Neural cell (in vitro differentiated cells): ENCODE data around the gene SLC66A2. TPM values are rescaled to one million over a fixed set of nuclear protein-coding genes. Genes with fewer than 3 reads are reported as not detected.

ENCODE experiments used
- H2AFZ ChIP-seq: fragments of 200-600, 300-800 bp; sonication (generic), shearing (Covaris generic); 2 replicates; pipeline ENCODE4 v1.6.0; 2014; ENCODE audit warnings: low read depth, mild to moderate bottlenecking, antibody characterized with exemption, low read length, moderate library complexity
- H3F3A ChIP-seq: fragments of 200-600 bp; shearing (Covaris generic); 2 replicates; pipeline ENCODE4 v1.6.1; 2016; ENCODE audit warnings: mild to moderate bottlenecking, moderate library complexity, mixed read lengths, antibody characterized with exemption, low read length; ENCODE audit not compliant: insufficient read depth, poor library complexity, severe bottlenecking
- H3K27ac ChIP-seq: fragments of 200-600, 300-800 bp; sonication (generic), shearing (Covaris generic); 2 replicates; pipeline ENCODE4 v1.5.1; 2014; ENCODE audit warnings: mild to moderate bottlenecking, low read length, moderate library complexity
- H3K27me3 ChIP-seq: fragments of 300-800, 200-600 bp; sonication (generic), shearing (Covaris generic); 2 replicates; pipeline ENCODE4 v1.6.0; 2014; ENCODE audit warnings: mild to moderate bottlenecking, low read depth, low read length, moderate library complexity; ENCODE audit not compliant: insufficient read depth
- H3K36me3 ChIP-seq: fragments of 300-800, 200-600 bp; sonication (generic), shearing (Covaris generic); 2 replicates; pipeline ENCODE4 v1.5.1; 2014; ENCODE audit warnings: mild to moderate bottlenecking, antibody characterized with exemption, low read length, moderate library complexity; ENCODE audit not compliant: insufficient read depth
- H3K4me2 ChIP-seq: fragments of 300-800, 200-600 bp; sonication (generic), shearing (Covaris generic); 2 replicates; pipeline ENCODE4 v1.6.0; 2014; ENCODE audit warnings: mild to moderate bottlenecking, low read length
- H3K4me3 ChIP-seq: fragments of 300-800, 200-600 bp; sonication (generic), shearing (Covaris generic); 2 replicates; pipeline ENCODE4 v1.5.1; 2014; ENCODE audit warnings: mild to moderate bottlenecking, low read length, moderate library complexity
- H3K79me2 ChIP-seq: fragments of 200-600 bp; shearing (Covaris generic); replicated peaks from 2 replicates; pipeline ENCODE4 v1.6.0; 2014; ENCODE audit warnings: mild to moderate bottlenecking, low read length, moderate library complexity; ENCODE audit not compliant: insufficient read depth
- H3K9ac ChIP-seq: fragments of 300-800, 200-600 bp; sonication (generic), shearing (Covaris generic); 2 replicates; pipeline ENCODE4 v1.6.1; 2016; ENCODE audit warnings: mild to moderate bottlenecking, low read length, mixed read lengths
- H3K9me2 ChIP-seq: fragments of 200-600 bp; shearing (Covaris generic); 2 replicates; pipeline ENCODE4 v1.6.1; 2016; ENCODE audit warnings: mild to moderate bottlenecking, low read length, mixed read lengths; ENCODE audit not compliant: insufficient read depth
- H3K9me3 ChIP-seq: fragments of 200-600, 300-800 bp; sonication (generic), shearing (Covaris generic); 2 replicates; pipeline ENCODE4 v1.6.1; 2016; ENCODE audit warnings: mild to moderate bottlenecking, mixed run types, low read length, moderate library complexity, mixed read lengths
- H4K20me1 ChIP-seq: fragments of 200-600 bp; shearing (Covaris generic); 2 replicates; pipeline ENCODE4 v1.6.1; 2016; ENCODE audit warnings: mild to moderate bottlenecking, mixed run types; ENCODE audit not compliant: insufficient read depth
- EP300 ChIP-seq: fragments of 450-650 bp; conservative IDR thresholded peaks from 2 replicates; pipeline ENCODE4 v1.6.1; 2014; ENCODE audit warnings: antibody characterized with exemption, mild to moderate bottlenecking, moderate library complexity; ENCODE audit not compliant: poor library complexity, severe bottlenecking
- EZH2 ChIP-seq: fragments of 200-600, 300-800 bp; shearing (Covaris generic), sonication (generic); IDR thresholded peaks from 2 replicates; pipeline ENCODE4 v1.6.1; 2014; ENCODE audit warnings: antibody characterized with exemption, low read length, borderline replicate concordance, mild to moderate bottlenecking; ENCODE audit not compliant: insufficient read depth, poor library complexity, severe bottlenecking
- MXI1 ChIP-seq: fragments of 450-650 bp; conservative IDR thresholded peaks from 2 replicates; pipeline ENCODE4 v1.6.1; 2014; ENCODE audit warnings: antibody characterized with exemption, mild to moderate bottlenecking; ENCODE audit not compliant: poor library complexity, severe bottlenecking
- POLR2AphosphoS5 ChIP-seq: IDR thresholded peaks from 2 replicates; pipeline ENCODE4 v1.6.1; 2012
- RAD21 ChIP-seq: fragments of 450-650 bp; conservative IDR thresholded peaks from 2 replicates; pipeline ENCODE4 v1.6.1; 2014; ENCODE audit warnings: antibody characterized with exemption, mild to moderate bottlenecking, moderate library complexity
- REST ChIP-seq: IDR thresholded peaks from 2 replicates; pipeline ENCODE4 v1.6.1; 2012; ENCODE audit warnings: borderline replicate concordance
- SMC3 ChIP-seq: fragments of 450-650 bp; conservative IDR thresholded peaks from 2 replicates; pipeline ENCODE4 v1.6.1; 2014; ENCODE audit warnings: antibody characterized with exemption, mild to moderate bottlenecking, moderate library complexity; ENCODE audit not compliant: poor library complexity
- TAF1 ChIP-seq: IDR thresholded peaks from 2 replicates; pipeline ENCODE4 v1.6.1; 2012; ENCODE audit warnings: low read depth
- polyA plus RNA-seq: library from polyadenylated mRNA; depleted of rRNA; stranded (reverse); fragments of >200 nt; gene quantifications from 2 replicates; pipeline ENCODE4 v1.2.3, GENCODE V29; 2014
- TF ChIP-seq, protein P1 (sequence below): fragments of 450-650 bp; IDR thresholded peaks from 2 replicates; pipeline ENCODE4 v1.5.1; 2014; ENCODE audit warnings: antibody characterized with exemption, mild to moderate bottlenecking, moderate library complexity; ENCODE audit not compliant: poor library complexity, severe bottlenecking

The SLC66A2 gene
- polyA plus RNA-seq, 1 donor from 2014 or later: 66.7 TPM

- Histone ChIP-seq H3K9ac (no peak overlapping the region), H4K20me1 (no peaks in the 10 kb centered on the region), H3K79me2 (no peaks in the 10 kb centered on the region), H3K4me3 (no peak overlapping the region), H2AFZ (no peak overlapping the region), H3K4me2 (no peak overlapping the region), H3K27ac (no peak overlapping the region), H3K9me2 (no peaks in the 10 kb centered on the region), H3K36me3 (peaks cover 6% of the 10 kb centered on the region), H3F3A (no peaks in the 10 kb centered on the region), H3K27me3 (no peaks in the 10 kb centered on the region), H3K9me3 (peaks cover 16% of the 10 kb centered on the region)
- TF ChIP-seq SMC3 (no peak), RAD21 (no peak), EP300 (no peak), POLR2AphosphoS5 (no peak), EZH2 (no peak), TAF1 (no peak), REST (no peak)
- TF ChIP-seq, protein P1, sequence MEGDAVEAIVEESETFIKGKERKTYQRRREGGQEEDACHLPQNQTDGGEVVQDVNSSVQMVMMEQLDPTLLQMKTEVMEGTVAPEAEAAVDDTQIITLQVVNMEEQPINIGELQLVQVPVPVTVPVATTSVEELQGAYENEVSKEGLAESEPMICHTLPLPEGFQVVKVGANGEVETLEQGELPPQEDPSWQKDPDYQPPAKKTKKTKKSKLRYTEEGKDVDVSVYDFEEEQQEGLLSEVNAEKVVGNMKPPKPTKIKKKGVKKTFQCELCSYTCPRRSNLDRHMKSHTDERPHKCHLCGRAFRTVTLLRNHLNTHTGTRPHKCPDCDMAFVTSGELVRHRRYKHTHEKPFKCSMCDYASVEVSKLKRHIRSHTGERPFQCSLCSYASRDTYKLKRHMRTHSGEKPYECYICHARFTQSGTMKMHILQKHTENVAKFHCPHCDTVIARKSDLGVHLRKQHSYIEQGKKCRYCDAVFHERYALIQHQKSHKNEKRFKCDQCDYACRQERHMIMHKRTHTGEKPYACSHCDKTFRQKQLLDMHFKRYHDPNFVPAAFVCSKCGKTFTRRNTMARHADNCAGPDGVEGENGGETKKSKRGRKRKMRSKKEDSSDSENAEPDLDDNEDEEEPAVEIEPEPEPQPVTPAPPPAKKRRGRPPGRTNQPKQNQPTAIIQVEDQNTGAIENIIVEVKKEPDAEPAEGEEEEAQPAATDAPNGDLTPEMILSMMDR: no peak
Measured at GRCh38 chr18:79900610-79901570, 50.6 kb downstream of the SLC66A2 start.

DNA sequence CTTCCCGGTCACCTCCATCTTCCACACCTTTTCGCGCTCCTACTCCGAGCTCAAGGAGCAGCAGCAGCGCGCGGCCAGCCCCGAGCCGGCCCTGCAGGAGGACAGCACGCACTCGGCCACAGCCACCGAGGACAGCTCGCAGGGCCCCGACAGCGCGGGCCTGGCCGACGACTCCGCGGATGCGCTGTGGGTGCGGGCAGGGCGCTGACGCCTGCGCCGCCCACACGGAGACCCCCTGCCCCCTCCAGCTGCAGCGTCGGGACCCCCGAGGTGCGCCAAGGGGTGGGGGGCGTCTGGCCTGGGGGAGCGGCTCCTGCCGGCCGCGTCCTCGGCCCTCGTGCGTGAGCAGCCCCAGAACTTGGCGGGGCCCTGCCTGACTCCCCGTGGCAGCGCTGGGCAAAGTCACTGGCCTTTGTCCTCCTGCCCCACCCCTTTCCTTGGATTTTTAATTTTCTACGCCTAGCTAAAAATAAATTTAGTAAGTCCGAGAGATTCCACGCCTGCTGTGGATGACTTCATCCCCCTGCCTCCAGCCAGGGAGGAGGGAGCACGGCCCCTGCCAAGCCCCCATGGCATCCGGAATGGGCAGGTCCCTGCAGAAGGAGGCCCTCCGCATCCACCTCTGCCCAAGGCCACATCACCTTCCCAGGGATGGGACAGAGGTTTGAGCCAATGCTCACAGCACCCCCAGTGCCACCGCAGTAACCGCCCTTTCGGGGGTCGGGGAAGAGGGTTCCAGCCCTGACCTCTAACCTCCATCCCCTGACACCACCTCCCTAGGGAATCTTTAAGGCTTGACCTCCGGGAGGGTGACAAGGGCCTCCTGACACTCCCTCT, 51.6 kb downstream of the SLC66A2 start:
- Histone ChIP-seq H3K27ac (no peak overlapping the region), H4K20me1 (no peaks in the 10 kb centered on the region), H3K36me3 (peaks cover 6% of the 10 kb centered on the region), H3F3A (no peaks in the 10 kb centered on the region), H3K4me3 (no peak overlapping the region), H3K4me2 (no peak overlapping the region), H3K27me3 (no peaks in the 10 kb centered on the region), H3K9ac (no peak overlapping the region), H3K79me2 (no peaks in the 10 kb centered on the region), H3K9me2 (no peaks in the 10 kb centered on the region), H3K9me3 (peaks cover 18% of the 10 kb centered on the region), H2AFZ (no peak overlapping the region)
- TF ChIP-seq REST (no peak), EP300 (no peak), POLR2AphosphoS5 (no peak), RAD21 (no peak), MXI1 (no peak), SMC3 (no peak), EZH2 (no peak), TAF1 (no peak)
- TF ChIP-seq, protein P1: no peak
